PC-9 (cell line): ENCODE measurements around the gene BCAR3. TPM values are rescaled to one million over a fixed set of nuclear protein-coding genes. Genes with fewer than 3 reads are reported as not detected.

Experiments used
- BruUV-seq: library from RNA; stranded (reverse); fragments of 400-500 nt; replicated peaks from 2 replicates; lab custom pipeline; 2021; lab: Mats Ljungman, UMichigan
- CTCF ChIA-PET: fragments of 300-600 bp; sonication (Branson Sonifier 250); formaldehyde crosslinking; loops from one replicate; lab custom pipeline; 2022; ENCODE audit warnings: antibody characterized with exemption; lab: Charles Lee
- POLR2A ChIA-PET: fragments of 300-600 bp; sonication (Branson Sonifier 250); formaldehyde crosslinking; loops from one replicate; lab custom pipeline; 2022; ENCODE audit warnings: antibody characterized with exemption; ENCODE audit not compliant: unreplicated experiment; lab: Charles Lee
- DNase-seq, 2 experiments: peaks; one replicate each; pipeline versions ENCODE4 v3.0.0 to v3.0.0-alpha.2; 2015 to 2022; ENCODE audit warnings: mixed read lengths in 1 of 2
- H2AFZ ChIP-seq: fragments of 200-600 bp; sonication (generic); 2 replicates; pipeline ENCODE4 v1.8.1; 2017; ENCODE audit warnings: antibody characterized with exemption
- H3F3A ChIP-seq: fragments of 200-600 bp; sonication (generic); 2 replicates; pipeline ENCODE4 v1.8.1; 2017; ENCODE audit warnings: antibody characterized with exemption, mild to moderate bottlenecking, low read depth; ENCODE audit not compliant: insufficient read depth
- H3K27ac ChIP-seq: fragments of 200-600 bp; sonication (generic); 2 replicates; pipeline ENCODE4 v1.6.1; 2016; ENCODE audit warnings: mixed run types
- H3K27me3 ChIP-seq: fragments of 200-600 bp; sonication (generic); 2 replicates; pipeline ENCODE4 v1.6.1; 2016; ENCODE audit warnings: low read depth, mixed run types; ENCODE audit not compliant: insufficient read depth
- H3K36me3 ChIP-seq: fragments of 200-600 bp; sonication (generic); 2 replicates; pipeline ENCODE4 v1.6.1; 2016; ENCODE audit warnings: low read depth, mixed run types
- H3K4me1 ChIP-seq: fragments of 200-600 bp; sonication (generic); replicated peaks from 2 replicates; pipeline ENCODE4 v1.6.1; 2016; ENCODE audit warnings: mixed run types; ENCODE audit not compliant: insufficient read depth
- H3K4me2 ChIP-seq: fragments of 200-600 bp; sonication (generic); 2 replicates; pipeline ENCODE4 v1.6.1; 2017; ENCODE audit warnings: mixed run types
- H3K4me3 ChIP-seq: fragments of 200-600 bp; sonication (generic); 2 replicates; pipeline ENCODE4 v1.6.1; 2016; ENCODE audit warnings: mixed run types
- H3K79me2 ChIP-seq: fragments of 200-600 bp; sonication (generic); 2 replicates; pipeline ENCODE4 v1.6.1; 2017; ENCODE audit warnings: low read depth, mixed run types
- H3K9me2 ChIP-seq: fragments of 200-600 bp; sonication (generic); 2 replicates; pipeline ENCODE4 v1.8.1; 2017; ENCODE audit warnings: mild to moderate bottlenecking; ENCODE audit not compliant: insufficient read depth
- H3K9me3 ChIP-seq: fragments of 200-600 bp; sonication (generic); 2 replicates; pipeline ENCODE4 v1.8.1; 2016; ENCODE audit warnings: low read depth; ENCODE audit not compliant: insufficient read depth
- H4K20me1 ChIP-seq: fragments of 200-600 bp; sonication (generic); 2 replicates; pipeline ENCODE4 v1.8.1; 2017; ENCODE audit not compliant: insufficient read depth
- EZH2 ChIP-seq: fragments of 200-600 bp; sonication (generic); IDR thresholded peaks from 2 replicates; pipeline ENCODE4 v1.8.0; 2017; ENCODE audit warnings: antibody characterized with exemption, low read depth
- intact Hi-C: fragments of 100-400 bp; cut with micrococcal nuclease; formaldehyde crosslinking; loops from one replicate; pipeline ENCODE4 v1.10.0; 2022; ENCODE audit not compliant: unreplicated experiment
- total RNA-seq: library from RNA; stranded (reverse); gene quantifications from 2 replicates; pipeline ENCODE4 v1.2.3, GENCODE V29; 2021
- TF ChIP-seq, protein P1 (sequence below): fragments of 200-600 bp; sonication (generic); conservative IDR thresholded peaks from 2 replicates; pipeline ENCODE4 v1.6.1; 2017; ENCODE audit warnings: mixed run types, antibody characterized with exemption, mild to moderate bottlenecking, moderate library complexity

The BCAR3 gene
- total RNA-seq, 1 experiment from 2014 or later: 70.0 TPM

DNA sequence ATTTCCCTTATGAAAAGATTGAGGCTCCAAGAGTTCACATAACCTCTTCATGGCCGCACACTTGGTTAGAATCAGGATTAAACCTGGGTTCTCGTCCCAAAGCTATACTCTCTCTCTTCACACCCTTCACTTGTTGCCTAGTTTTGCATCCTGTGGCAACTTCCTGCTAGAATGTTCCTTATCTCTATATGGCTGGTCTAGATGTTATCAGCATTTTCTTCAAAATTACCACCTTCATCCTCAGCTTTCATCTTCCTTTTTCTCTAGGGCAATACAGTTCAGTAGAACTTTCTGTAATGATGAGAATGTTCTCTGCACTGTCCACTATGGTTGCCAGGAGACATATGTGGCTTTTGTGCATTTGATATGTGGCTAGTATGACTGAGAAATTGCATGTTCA is 31.1 kb upstream of the BCAR3 start:
- TF ChIP-seq EZH2: no peak
- TF ChIP-seq, protein P1, sequence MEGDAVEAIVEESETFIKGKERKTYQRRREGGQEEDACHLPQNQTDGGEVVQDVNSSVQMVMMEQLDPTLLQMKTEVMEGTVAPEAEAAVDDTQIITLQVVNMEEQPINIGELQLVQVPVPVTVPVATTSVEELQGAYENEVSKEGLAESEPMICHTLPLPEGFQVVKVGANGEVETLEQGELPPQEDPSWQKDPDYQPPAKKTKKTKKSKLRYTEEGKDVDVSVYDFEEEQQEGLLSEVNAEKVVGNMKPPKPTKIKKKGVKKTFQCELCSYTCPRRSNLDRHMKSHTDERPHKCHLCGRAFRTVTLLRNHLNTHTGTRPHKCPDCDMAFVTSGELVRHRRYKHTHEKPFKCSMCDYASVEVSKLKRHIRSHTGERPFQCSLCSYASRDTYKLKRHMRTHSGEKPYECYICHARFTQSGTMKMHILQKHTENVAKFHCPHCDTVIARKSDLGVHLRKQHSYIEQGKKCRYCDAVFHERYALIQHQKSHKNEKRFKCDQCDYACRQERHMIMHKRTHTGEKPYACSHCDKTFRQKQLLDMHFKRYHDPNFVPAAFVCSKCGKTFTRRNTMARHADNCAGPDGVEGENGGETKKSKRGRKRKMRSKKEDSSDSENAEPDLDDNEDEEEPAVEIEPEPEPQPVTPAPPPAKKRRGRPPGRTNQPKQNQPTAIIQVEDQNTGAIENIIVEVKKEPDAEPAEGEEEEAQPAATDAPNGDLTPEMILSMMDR: no peak
- POLR2A ChIA-PET: no interaction called here
- CTCF ChIA-PET: no interaction called here

DNA sequence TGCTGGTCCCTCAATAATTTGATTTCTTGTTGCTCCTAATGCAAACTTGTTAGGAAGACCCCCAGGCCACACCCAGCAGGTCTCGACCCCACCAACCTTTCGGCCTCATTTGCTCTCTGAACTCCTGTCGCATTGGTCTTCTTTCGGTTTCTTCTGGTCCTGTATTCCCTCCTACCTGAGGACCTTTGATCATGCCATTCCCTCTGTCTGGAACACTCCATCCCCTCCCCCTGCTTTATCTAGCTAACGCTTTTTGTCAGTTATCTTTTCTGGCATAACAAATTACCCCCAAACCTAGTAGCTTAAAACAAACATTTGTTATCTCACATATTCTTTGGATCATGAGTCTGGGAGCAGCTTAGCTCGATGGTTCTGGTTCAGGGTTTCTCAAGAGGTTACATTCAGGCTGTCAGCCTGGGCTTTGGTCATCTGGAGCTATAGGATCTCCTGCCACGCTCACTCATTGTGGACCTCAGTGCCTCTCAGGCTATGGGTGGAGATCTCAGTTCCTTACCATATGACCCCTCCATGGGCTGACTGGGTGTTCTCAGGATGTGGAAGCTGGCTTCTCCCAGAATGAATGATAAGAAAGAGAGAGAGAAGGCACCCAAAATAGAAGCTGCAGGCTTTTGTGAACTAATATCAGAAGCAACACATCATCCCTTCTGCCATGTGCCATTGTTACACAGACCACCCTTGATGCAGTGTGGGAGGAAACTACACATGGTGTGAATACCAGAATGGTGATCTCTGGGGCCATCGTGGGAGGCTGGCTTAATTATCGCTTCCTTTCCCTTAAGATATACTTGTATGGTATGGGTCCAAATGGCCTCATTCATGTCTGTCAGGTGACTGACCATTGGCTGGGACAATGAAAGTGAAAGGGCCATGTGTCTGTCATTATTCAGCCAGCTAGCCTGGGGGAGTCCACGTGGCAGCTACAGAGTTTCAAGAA is 29.1 kb upstream of the BCAR3 start:
- H3K9me3 ChIP-seq: no peaks in the 10 kb centered on the region
- H3K27ac ChIP-seq: no peak overlapping the region
- H3K4me2 ChIP-seq: no peak overlapping the region
- H3K4me3 ChIP-seq: no peak overlapping the region
- BruUV-seq: no TSS peak
- peaks cover 21% of the 10 kb centered on the region for H3F3A ChIP-seq
- no peaks in the 10 kb centered on the region for H3K9me2 ChIP-seq
- no peaks in the 10 kb centered on the region for H3K27me3 ChIP-seq
- no peaks in the 10 kb centered on the region for H4K20me1 ChIP-seq
- H3K36me3 ChIP-seq: no peaks in the 10 kb centered on the region
- POLR2A ChIA-PET: no interaction called here
- intact Hi-C loops: no loop called here
- no peak overlapping the region for H2AFZ ChIP-seq
- CTCF ChIA-PET: no interaction called here
- DNase-seq: no peak
- peaks cover 3% of the 10 kb centered on the region; the same call in 1 of the 2 replicates for H3K79me2 ChIP-seq
- no peak for TF ChIP-seq EZH2
- TF ChIP-seq, protein P1: no peak
- peaks cover 37% of the 10 kb centered on the region for H3K4me1 ChIP-seq

More for the DNA sequence above, 31.1 kb upstream of the BCAR3 start:
- H4K20me1 ChIP-seq: no peaks in the 10 kb centered on the region
- H3K4me2 ChIP-seq: no peak overlapping the region
- H3F3A ChIP-seq: peaks cover 6% of the 10 kb centered on the region; the same call in 1 of the 2 replicates
- H3K4me1 ChIP-seq: peaks cover 21% of the 10 kb centered on the region
- H3K27ac ChIP-seq: no peak overlapping the region
- H3K9me2 ChIP-seq: no peaks in the 10 kb centered on the region
- peaks cover 4% of the 10 kb centered on the region; the same call in 1 of the 2 replicates for H3K36me3 ChIP-seq
- H3K27me3 ChIP-seq: no peaks in the 10 kb centered on the region
- no peaks in the 10 kb centered on the region for H3K79me2 ChIP-seq
- peaks cover 14% of the 10 kb centered on the region for H3K9me3 ChIP-seq
- BruUV-seq: no TSS peak
- DNase-seq: no peak
- no peak overlapping the region for H2AFZ ChIP-seq
- no peak overlapping the region for H3K4me3 ChIP-seq
- intact Hi-C loops: no loop called here

DNA sequence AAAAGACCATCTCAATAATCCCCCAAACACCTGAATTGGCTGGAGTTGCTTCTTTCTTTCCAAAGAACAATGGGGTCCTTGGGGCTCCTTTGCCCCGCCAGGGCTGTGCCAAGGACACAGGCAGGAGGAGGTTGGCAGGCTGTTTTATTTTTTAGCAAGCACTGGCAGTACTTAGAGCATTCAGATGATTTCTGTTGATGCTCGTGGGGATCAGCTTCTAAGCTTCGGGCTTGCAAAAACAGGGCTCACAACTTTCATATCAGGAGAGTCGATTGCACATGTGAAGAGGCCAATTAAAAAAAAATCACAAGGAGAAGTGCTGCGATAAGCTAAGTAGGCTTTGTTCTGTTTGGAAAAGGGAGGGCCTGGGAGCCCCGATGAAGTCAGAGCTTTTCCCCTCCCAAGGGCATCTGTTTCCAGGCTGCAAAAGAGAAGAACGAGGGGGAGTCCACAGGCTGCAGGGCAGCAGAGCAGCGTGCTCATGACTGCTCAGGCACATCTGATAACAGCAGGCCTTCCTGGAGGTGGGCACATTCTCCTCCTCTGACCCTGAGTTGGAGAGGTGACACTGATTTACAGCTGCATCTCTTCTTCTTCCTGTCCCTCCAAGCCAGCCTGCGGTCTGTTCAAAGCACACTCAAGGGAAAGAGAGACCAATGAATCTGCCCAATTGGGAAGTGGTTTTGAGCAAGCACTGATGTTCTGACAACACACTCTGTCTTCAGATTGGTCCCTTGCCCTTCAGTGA is 27.3 kb upstream of the BCAR3 start:
- ChIA-PET POLR2A (no interaction called here), CTCF (no interaction called here)
- H2AFZ ChIP-seq: no peak overlapping the region
- no peak overlapping the region for H3K27ac ChIP-seq
- H3K27me3 ChIP-seq: no peaks in the 10 kb centered on the region
- no peaks in the 10 kb centered on the region for H3K36me3 ChIP-seq
- H3K4me2 ChIP-seq: no peak overlapping the region
- H3K4me1 ChIP-seq: peaks cover 49% of the 10 kb centered on the region
- no peaks in the 10 kb centered on the region for H4K20me1 ChIP-seq
- TF ChIP-seq EZH2: no peak
- TF ChIP-seq, protein P1: no peak
- peaks cover 34% of the 10 kb centered on the region for H3F3A ChIP-seq
- H3K79me2 ChIP-seq: peaks cover 21% of the 10 kb centered on the region; the same call in 1 of the 2 replicates
- DNase-seq: no peak
- H3K9me3 ChIP-seq: no peaks in the 10 kb centered on the region
- no peaks in the 10 kb centered on the region for H3K9me2 ChIP-seq
- H3K4me3 ChIP-seq: no peak overlapping the region
- intact Hi-C loops: no loop called here
- BruUV-seq: no TSS peak
